D721Med (cell line): Measurements from ENCODE around the gene STK26.

ENCODE experiments used
- DNase-seq: peaks from one replicate; pipeline ENCODE4 v3.0.0; 2011; ENCODE audit warnings: low spot score; ENCODE audit not compliant: insufficient read length
- FAIRE-seq: peaks from 2 replicates; lab custom pipeline; 2011; peaks lifted over from hg19 to GRCh38; lab: Jason Lieb, UNC
- TF ChIP-seq, protein P1 (sequence below): IDR thresholded peaks from 2 replicates; pipeline ENCODE4 v1.5.1; 2012; ENCODE audit warnings: mild to moderate bottlenecking, control low read depth; ENCODE audit not compliant: insufficient read depth; ENCODE audit errors: missing control alignments

STK26 gene

DNA sequence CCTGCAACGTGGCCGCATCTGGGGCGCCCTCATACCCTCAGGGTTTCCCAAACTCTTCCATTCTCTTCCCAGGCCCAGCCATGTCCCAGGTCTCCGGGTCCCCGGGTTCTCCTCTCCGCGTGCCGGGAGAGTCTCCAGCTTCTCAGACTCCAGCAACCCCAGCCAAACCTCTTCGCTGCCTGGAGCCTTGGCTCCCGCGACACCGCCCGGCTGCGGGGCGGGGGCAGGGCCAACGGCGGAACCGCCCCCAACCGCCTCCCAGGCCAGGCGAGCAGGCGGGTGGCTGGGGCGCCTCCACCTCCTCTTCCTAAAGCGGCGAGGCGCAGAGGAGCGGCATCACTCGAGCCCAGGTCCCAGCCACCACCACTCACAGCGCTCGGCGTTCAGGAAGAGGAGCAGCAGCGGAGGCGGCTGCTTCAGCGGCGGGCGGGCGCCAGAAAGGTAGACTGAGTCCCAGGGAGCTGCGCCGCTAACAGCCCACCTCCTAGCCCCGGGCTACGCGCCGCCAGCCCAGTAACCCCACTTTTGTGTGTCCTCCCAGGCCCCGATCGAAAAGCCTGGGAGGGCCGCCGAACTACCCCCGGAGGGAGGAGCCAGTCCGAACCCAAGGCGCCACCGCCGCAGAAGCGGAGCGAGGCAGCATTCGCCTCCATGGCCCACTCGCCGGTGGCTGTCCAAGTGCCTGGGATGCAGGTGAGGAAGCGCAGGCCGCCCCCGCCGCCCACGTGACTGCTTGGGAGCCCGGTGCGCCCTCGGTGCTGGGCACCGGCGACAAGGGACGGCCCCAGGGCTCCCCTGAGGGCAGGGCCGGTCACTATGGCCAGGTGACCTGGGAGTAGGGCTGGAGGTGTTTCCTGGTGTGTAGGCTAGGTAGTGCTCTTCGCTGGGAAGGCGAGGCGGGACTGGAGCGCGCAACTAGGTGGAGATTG lies at the start of gene STK26:
Gene STK26 (plus strand): TSS at position 336 of the 929 bp plus-strand sequence. CDS start 316 bp downstream, at position 652.
- DNase-seq (no peak), FAIRE-seq (no peak)
- TF ChIP-seq, protein P1, sequence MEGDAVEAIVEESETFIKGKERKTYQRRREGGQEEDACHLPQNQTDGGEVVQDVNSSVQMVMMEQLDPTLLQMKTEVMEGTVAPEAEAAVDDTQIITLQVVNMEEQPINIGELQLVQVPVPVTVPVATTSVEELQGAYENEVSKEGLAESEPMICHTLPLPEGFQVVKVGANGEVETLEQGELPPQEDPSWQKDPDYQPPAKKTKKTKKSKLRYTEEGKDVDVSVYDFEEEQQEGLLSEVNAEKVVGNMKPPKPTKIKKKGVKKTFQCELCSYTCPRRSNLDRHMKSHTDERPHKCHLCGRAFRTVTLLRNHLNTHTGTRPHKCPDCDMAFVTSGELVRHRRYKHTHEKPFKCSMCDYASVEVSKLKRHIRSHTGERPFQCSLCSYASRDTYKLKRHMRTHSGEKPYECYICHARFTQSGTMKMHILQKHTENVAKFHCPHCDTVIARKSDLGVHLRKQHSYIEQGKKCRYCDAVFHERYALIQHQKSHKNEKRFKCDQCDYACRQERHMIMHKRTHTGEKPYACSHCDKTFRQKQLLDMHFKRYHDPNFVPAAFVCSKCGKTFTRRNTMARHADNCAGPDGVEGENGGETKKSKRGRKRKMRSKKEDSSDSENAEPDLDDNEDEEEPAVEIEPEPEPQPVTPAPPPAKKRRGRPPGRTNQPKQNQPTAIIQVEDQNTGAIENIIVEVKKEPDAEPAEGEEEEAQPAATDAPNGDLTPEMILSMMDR, result no peak

- FAIRE-seq (no peak), DNase-seq (no peak)
- TF ChIP-seq, protein P1, result no peak
Observed at GRCh38 chrX:131975851-131976250, 47.3 kb upstream of the STK26 start.

DNA sequence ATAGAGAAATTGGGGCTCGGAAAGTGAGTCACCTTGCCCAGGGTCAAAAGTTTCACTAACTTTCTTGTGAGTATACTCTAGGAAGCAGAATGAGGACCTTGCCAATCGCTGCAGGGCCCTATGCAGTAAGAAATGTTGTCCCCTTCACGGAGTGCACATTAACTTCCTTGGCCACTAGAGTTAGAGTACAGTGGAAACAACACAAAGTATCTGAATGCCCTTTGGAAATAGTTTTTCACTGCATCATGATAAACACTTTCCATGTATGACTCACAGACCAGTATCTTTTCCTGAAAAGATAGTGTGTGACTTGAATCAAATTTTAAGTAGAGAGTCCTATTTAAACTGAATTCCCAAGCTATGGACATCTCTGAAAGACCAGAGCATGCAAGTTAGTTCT lies 45.5 kb upstream of the STK26 start:
- peak; percentile 46 for FAIRE-seq
- DNase-seq, result no peak
- TF ChIP-seq, protein P1, result no peak

GRCh38 chrX:131979116-131979515 lies 44.0 kb upstream of the STK26 start:
- DNase-seq (no peak), FAIRE-seq (no peak)
- TF ChIP-seq, protein P1, result no peak

GRCh38 chrX:131985526-131986049 lies 37.5 kb upstream of the STK26 start:
- FAIRE-seq (no peak), DNase-seq (no peak)
- TF ChIP-seq, protein P1, result no peak

GRCh38 chrX:131987252-131987651 lies 35.9 kb upstream of the STK26 start:
- FAIRE-seq (no peak), DNase-seq (no peak)
- TF ChIP-seq, protein P1, result no peak

DNA sequence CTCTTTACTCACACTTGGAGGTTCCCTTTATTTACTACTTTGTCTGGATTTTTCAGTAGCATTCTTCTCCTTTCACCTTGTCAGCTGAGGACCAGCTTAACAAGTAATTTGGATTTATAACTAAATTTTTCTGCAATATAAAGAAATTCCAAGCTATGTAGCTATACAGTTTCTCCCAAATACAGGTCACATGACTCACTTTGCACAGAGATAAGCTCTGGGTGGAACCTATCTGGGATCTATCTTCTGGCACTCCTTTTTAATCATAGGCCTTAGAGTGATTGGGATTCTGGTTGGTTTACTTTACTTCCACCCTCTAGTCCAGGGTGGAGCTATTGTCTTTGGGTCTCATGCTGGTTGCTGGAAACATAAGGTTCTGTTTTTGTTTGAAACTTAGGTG lies 34.9 kb upstream of the STK26 start:
- DNase-seq, result no peak
- TF ChIP-seq, protein P1, result no peak
- no peak for FAIRE-seq
